ENCODE measurements around the gene ADM. TPM values are rescaled to one million over a fixed set of nuclear protein-coding genes. Genes with fewer than 3 reads are reported as not detected.
"Not testable (repeated sequence)": the region's sequence is repeated elsewhere in the genome, so short reads cannot be mapped to it uniquely, and the experiment has no call there.

The ADM gene, protein sequence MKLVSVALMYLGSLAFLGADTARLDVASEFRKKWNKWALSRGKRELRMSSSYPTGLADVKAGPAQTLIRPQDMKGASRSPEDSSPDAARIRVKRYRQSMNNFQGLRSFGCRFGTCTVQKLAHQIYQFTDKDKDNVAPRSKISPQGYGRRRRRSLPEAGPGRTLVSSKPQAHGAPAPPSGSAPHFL
- 10.1 TPM for polyA plus RNA-seq (2012; ENCODE audit: missing spikeins)

DNA sequence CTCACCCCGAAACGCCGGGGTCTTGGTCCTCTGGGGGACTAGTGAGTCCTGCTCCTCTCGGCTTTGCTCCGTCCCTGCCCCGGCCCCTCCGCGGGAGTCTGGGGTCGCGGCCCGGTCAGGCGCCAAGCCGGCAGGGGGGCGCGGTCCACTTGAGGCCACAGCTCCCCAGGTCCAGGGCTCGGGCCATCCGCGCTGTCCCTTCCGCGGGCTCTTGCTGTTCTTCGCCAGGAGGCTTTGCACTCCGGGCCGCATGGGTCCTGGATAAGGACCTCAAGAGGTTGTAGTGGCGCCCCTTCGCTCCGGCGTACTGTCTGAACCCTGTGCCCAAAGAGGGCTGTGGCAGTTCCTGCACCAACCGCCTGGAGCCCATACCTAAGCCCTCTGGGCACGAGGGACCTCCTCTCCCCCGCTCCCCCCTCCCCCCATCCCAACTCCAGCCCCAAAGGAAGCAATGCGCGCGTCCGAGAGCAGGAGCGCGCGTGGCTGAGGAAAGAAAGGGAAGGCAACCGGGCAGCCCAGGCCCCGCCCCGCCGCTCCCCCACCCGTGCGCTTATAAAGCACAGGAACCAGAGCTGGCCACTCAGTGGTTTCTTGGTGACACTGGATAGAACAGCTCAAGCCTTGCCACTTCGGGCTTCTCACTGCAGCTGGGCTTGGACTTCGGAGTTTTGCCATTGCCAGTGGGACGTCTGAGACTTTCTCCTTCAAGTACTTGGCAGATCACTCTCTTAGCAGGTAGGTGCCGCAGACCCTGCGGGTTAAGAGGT lies at the start of gene ADM:
Gene ADM, plus strand, starts transcription at position 579 of the 767 bp plus-strand sequence. CDS start 628 bp downstream, outside the sequence.
- no peak for DNase-seq (ENCODE audit: insufficient read length)
- FAIRE-seq, result peak; percentile 86
- peak; percentile 95 for TF ChIP-seq POLR2AphosphoS5 (IDR thresholded peaks at IDR 0.05; ENCODE audit: low read depth, low read length)
- peak; percentile 96 for TF ChIP-seq POLR2A (IDR thresholded peaks at IDR 0.05; ENCODE audit: low read depth, low read length)
- TF ChIP-seq TAF1 (IDR thresholded peaks at IDR 0.05; ENCODE audit: borderline replicate concordance, low read depth, low read length), result peak; percentile 69; the same call in 1 of the 2 replicates

GRCh38 chr11:10255388-10256125 lies 49.3 kb upstream of the ADM start:
- TF ChIP-seq POLR2AphosphoS5 (IDR thresholded peaks at IDR 0.05; ENCODE audit: low read depth, low read length) (no peak), POLR2A (IDR thresholded peaks at IDR 0.05; ENCODE audit: low read depth, low read length) (no peak), TAF1 (IDR thresholded peaks at IDR 0.05; ENCODE audit: borderline replicate concordance, low read depth, low read length) (no peak)
- peak; percentile 67 for FAIRE-seq

GRCh38 chr11:10257478-10257877 lies 47.4 kb upstream of the ADM start:
- FAIRE-seq, result no peak
- TF ChIP-seq POLR2AphosphoS5 (IDR thresholded peaks at IDR 0.05; ENCODE audit: low read depth, low read length) (no peak), TAF1 (IDR thresholded peaks at IDR 0.05; ENCODE audit: borderline replicate concordance, low read depth, low read length) (no peak), POLR2A (IDR thresholded peaks at IDR 0.05; ENCODE audit: low read depth, low read length) (no peak)
- no peak for DNase-seq (ENCODE audit: insufficient read length)

More at GRCh38 chr11:10255388-10256125, 49.3 kb upstream of the ADM start:
- no peak for DNase-seq (ENCODE audit: insufficient read length)

DNA sequence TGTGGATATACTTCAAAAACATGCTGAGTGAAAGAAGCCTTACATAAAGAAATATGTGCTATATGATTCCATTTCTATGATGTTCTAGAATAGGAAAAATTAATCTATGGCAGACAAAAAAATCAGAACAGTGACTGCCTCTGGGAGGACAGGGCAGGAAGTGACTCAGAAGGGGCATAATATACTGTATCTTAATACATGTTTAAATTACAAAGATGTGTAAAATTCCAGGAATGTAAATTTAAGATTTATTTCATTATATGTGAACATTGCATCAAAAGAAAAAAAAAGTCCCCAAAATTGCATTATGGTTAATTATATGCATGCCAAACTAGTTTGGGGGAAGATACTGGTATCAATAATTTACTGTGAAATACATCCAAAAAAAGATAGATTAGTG lies 43.1 kb upstream of the ADM start:
- DNase-seq (ENCODE audit: insufficient read length) (no peak), FAIRE-seq (no peak)
- TF ChIP-seq POLR2AphosphoS5 (IDR thresholded peaks at IDR 0.05; ENCODE audit: low read depth, low read length), result no peak
- no peak for TF ChIP-seq POLR2A (IDR thresholded peaks at IDR 0.05; ENCODE audit: low read depth, low read length)
- TF ChIP-seq TAF1 (IDR thresholded peaks at IDR 0.05; ENCODE audit: borderline replicate concordance, low read depth, low read length), result no peak

GRCh38 chr11:10263929-10264328 lies 40.9 kb upstream of the ADM start:
- FAIRE-seq, result peak; percentile 77
- TF ChIP-seq POLR2AphosphoS5 (IDR thresholded peaks at IDR 0.05; ENCODE audit: low read depth, low read length), result no peak
- no peak for TF ChIP-seq POLR2A (IDR thresholded peaks at IDR 0.05; ENCODE audit: low read depth, low read length)
- TF ChIP-seq TAF1 (IDR thresholded peaks at IDR 0.05; ENCODE audit: borderline replicate concordance, low read depth, low read length), result no peak
- DNase-seq (ENCODE audit: insufficient read length), result no peak

DNA sequence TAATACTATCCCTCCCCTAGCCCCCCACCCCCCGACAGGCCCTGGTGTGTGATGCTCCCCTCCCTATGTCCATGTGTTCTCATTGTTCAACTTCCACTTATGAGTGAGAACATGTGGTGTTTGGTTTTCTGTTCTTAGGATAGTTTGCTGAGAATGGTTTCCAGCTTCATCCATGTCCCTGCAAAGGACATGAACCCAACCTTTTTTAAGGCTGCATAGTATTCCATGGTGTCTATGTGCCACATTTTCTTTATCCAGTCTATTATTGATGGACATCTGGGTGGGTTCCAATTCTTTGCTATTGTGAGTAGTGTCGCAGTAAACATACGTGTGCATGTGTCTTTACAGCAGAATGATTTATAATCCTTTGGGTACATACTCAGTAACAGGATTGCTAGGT lies 40.2 kb upstream of the ADM start:
- not testable (repeated sequence) for FAIRE-seq; DNase-seq (ENCODE audit: insufficient read length)

DNA sequence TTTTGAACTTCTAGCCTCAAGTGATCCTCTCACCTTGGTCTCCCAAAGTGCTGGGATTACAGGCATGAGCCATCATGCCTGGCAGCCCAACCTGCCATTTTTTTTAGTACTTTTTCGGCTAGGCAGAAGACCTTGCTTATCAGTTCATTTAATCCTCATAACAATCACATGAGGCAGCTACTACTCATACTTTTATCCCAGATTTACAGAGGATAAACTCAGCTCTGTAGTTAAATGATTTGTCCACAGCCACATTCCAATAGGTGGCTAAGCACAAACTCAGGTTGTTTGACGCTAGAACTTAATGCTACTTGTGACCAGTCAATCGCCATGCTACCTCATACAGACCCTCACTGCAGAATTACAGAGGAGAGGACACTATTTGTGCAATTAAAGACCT lies 38.9 kb upstream of the ADM start:
- FAIRE-seq (no peak), DNase-seq (ENCODE audit: insufficient read length) (no peak)
- no peak for TF ChIP-seq POLR2AphosphoS5 (IDR thresholded peaks at IDR 0.05; ENCODE audit: low read depth, low read length)

DNA sequence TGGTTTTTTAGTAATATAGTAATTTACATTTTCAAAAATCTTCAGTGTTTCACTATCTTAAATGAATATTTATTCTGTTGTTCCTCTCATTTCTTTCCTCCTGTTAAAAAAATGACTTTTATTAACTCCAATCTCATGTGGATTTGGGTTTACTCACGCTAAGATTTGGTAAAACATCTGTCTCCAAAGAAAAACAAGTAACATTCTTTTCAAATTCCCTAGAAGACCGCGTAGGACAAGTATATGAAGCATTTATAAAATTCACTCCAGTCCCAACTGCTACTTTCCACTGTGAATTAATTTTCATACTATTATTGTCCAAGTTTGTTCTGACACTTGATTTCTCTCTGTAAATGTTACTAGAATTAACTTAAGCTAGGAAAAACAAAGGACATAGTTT lies 37.1 kb upstream of the ADM start:
- DNase-seq (ENCODE audit: insufficient read length) (no peak), FAIRE-seq (no peak)
- TF ChIP-seq POLR2A (IDR thresholded peaks at IDR 0.05; ENCODE audit: low read depth, low read length) (no peak), POLR2AphosphoS5 (IDR thresholded peaks at IDR 0.05; ENCODE audit: low read depth, low read length) (no peak)

DNA sequence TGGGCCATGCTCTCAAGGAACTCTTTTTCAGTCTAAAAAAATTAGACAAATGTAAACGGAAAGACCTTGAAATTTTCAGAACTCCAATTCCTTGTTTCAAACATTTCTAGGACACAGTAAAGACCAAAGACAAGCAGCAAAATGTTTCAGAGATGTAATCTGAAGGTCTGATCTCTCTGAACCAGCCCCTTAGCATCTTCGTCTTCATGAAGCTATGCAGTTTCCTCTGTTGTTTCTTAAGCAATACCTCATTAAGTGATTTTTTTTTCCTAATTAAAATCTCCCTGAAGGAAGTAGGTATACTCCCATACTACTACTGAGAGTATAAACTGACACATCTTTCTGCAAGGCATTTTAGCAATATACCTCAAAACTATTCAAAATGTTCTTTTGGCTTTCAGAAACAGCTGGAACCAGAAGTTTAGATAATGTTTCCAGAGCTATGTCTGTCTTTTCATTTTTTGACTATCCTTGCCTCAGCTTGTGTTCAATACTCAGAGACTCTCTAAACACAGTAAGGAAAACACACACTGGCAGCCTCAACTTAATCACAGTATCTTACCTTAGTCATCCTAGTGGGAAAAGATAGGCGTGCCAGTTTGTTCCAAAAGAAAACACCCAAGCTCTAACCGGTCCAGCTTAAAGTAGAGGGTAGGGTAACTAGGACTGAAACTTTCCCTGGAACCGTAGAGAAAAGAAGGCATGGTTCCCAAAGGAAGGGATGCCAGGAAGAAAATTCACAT lies 36.0 kb upstream of the ADM start:
- TF ChIP-seq POLR2A (IDR thresholded peaks at IDR 0.05; ENCODE audit: low read depth, low read length), result no peak
- FAIRE-seq (no peak), DNase-seq (ENCODE audit: insufficient read length) (no peak)

DNA sequence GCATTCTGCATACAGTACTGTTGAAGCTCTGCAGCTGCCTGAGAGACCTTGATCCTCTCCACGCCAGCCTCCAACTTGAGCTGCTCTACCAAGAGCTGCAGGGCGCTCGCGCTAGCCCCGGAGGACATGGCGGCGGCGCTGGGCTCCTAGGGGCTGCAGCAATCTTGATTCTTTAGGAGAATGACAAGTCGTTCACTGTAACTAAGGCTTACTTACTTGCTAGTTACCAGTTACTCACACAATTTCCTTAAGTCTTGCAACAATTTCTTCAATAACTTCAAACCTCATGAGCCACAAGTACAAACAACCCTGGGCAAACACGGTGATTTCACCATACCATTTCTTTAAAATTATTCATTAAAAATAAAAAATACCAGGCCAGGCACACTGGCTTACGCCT lies 32.7 kb upstream of the ADM start:
- no peak for DNase-seq (ENCODE audit: insufficient read length)
- no peak for FAIRE-seq
- no peak for TF ChIP-seq POLR2AphosphoS5 (IDR thresholded peaks at IDR 0.05; ENCODE audit: low read depth, low read length)
- TF ChIP-seq POLR2A (IDR thresholded peaks at IDR 0.05; ENCODE audit: low read depth, low read length), result no peak
- no peak for TF ChIP-seq TAF1 (IDR thresholded peaks at IDR 0.05; ENCODE audit: borderline replicate concordance, low read depth, low read length)

- no peak for FAIRE-seq
- no peak for DNase-seq (ENCODE audit: insufficient read length)
Observed at GRCh38 chr11:10273738-10274137, 31.1 kb upstream of the ADM start.

More at GRCh38 chr11:10273738-10274137, 31.1 kb upstream of the ADM start:
- TF ChIP-seq TAF1 (IDR thresholded peaks at IDR 0.05; ENCODE audit: borderline replicate concordance, low read depth, low read length) (no peak), POLR2A (IDR thresholded peaks at IDR 0.05; ENCODE audit: low read depth, low read length) (no peak), POLR2AphosphoS5 (IDR thresholded peaks at IDR 0.05; ENCODE audit: low read depth, low read length) (no peak)

Data from GM12892 (cell line).